ENCODE results near the gene DOCK11. TPM values are rescaled to one million over a fixed set of nuclear protein-coding genes. Genes with fewer than 3 reads are reported as not detected.

The DOCK11 gene
- total and polyA plus RNA-seq, 2 donors (not counting 1 experiment from before 2014, with no cell fraction given), result 40.1 to 85.3 TPM

GRCh38 chrX:118685393-118685792, 189.8 kb downstream of the DOCK11 start:
- Histone ChIP-seq H3K79me2 (ENCODE audit: control insufficient read depth, insufficient read depth, low read length) (no peaks in the 10 kb centered on the region), H3K9me3 (ENCODE audit: control insufficient read depth, insufficient read depth, low read depth, low read length) (no peaks in the 10 kb centered on the region), H3K4me2 (ENCODE audit: extremely low read depth, insufficient read depth, low read length) (no peak overlapping the region), H3K4me3 (replicated peaks in 1 of 4; ENCODE audit: control extremely low read depth in 1 of 4, insufficient read depth in 1 of 4, low read depth in 3 of 4, low read length in 4 of 4) (no peak overlapping the region), H3K9ac (ENCODE audit: insufficient read depth, low read length) (no peak overlapping the region), H3K27ac (ENCODE audit: insufficient read depth, low read length) (no peak overlapping the region), H3K4me1 (ENCODE audit: control insufficient read depth, extremely low read depth, insufficient read depth, low read length) (no peaks in the 10 kb centered on the region), H2AFZ (ENCODE audit: low read length) (no peak overlapping the region), H3K36me3 (ENCODE audit: control insufficient read depth, insufficient read depth, low read length) (no peaks in the 10 kb centered on the region), H4K20me1 (ENCODE audit: control insufficient read depth, extremely low read depth, insufficient read depth, low read length) (no peaks in the 10 kb centered on the region), H3K27me3 (ENCODE audit: control insufficient read depth, insufficient read depth, low read length) (no peaks in the 10 kb centered on the region)
- TF ChIP-seq CTCF (conservative IDR thresholded peaks at IDR 0.05 in 1 of 2, IDR thresholded peaks at IDR 0.05 in 1 of 2; ENCODE audit: low read depth in 1 of 2, low read length in 2 of 2), result no peak
- no peak for TF ChIP-seq EZH2 (IDR thresholded peaks at IDR 0.05; ENCODE audit: low read length, missing control alignments)
- DNase-seq (ENCODE audit: low read depth in 2 of 2), result no peak

GRCh38 chrX:118688935-118689334, 193.3 kb downstream of the DOCK11 start:
- no peak overlapping the region for H2AFZ ChIP-seq (ENCODE audit: low read length)
- no peaks in the 10 kb centered on the region for H3K79me2 ChIP-seq (ENCODE audit: control insufficient read depth, insufficient read depth, low read length)
- H4K20me1 ChIP-seq (ENCODE audit: control insufficient read depth, extremely low read depth, insufficient read depth, low read length), result no peaks in the 10 kb centered on the region
- no peaks in the 10 kb centered on the region for H3K36me3 ChIP-seq (ENCODE audit: control insufficient read depth, insufficient read depth, low read length)
- no peak overlapping the region for H3K9ac ChIP-seq (ENCODE audit: insufficient read depth, low read length)
- H3K27me3 ChIP-seq (ENCODE audit: control insufficient read depth, insufficient read depth, low read length), result no peaks in the 10 kb centered on the region
- DNase-seq (ENCODE audit: low read depth in 2 of 2), result no peak
- no peak overlapping the region for H3K27ac ChIP-seq (ENCODE audit: insufficient read depth, low read length)
- no peak overlapping the region for H3K4me2 ChIP-seq (ENCODE audit: extremely low read depth, insufficient read depth, low read length)
- no peak for TF ChIP-seq CTCF (conservative IDR thresholded peaks at IDR 0.05 in 1 of 2, IDR thresholded peaks at IDR 0.05 in 1 of 2; ENCODE audit: low read depth in 1 of 2, low read length in 2 of 2)
- TF ChIP-seq EZH2 (IDR thresholded peaks at IDR 0.05; ENCODE audit: low read length, missing control alignments), result no peak
- H3K4me3 ChIP-seq (replicated peaks in 1 of 4; ENCODE audit: control extremely low read depth in 1 of 4, insufficient read depth in 1 of 4, low read depth in 3 of 4, low read length in 4 of 4), result no peak overlapping the region
- no peaks in the 10 kb centered on the region for H3K4me1 ChIP-seq (ENCODE audit: control insufficient read depth, extremely low read depth, insufficient read depth, low read length)
- H3K9me3 ChIP-seq (ENCODE audit: control insufficient read depth, insufficient read depth, low read depth, low read length), result no peaks in the 10 kb centered on the region

- Histone ChIP-seq H3K79me2 (ENCODE audit: control insufficient read depth, insufficient read depth, low read length) (no peaks in the 10 kb centered on the region), H3K4me3 (replicated peaks in 1 of 4; ENCODE audit: control extremely low read depth in 1 of 4, insufficient read depth in 1 of 4, low read depth in 3 of 4, low read length in 4 of 4) (no peak overlapping the region), H3K4me2 (ENCODE audit: extremely low read depth, insufficient read depth, low read length) (no peak overlapping the region), H3K27ac (ENCODE audit: insufficient read depth, low read length) (no peak overlapping the region), H3K4me1 (ENCODE audit: control insufficient read depth, extremely low read depth, insufficient read depth, low read length) (no peaks in the 10 kb centered on the region), H4K20me1 (ENCODE audit: control insufficient read depth, extremely low read depth, insufficient read depth, low read length) (no peaks in the 10 kb centered on the region), H3K9ac (ENCODE audit: insufficient read depth, low read length) (no peak overlapping the region), H3K9me3 (ENCODE audit: control insufficient read depth, insufficient read depth, low read depth, low read length) (no peaks in the 10 kb centered on the region), H3K36me3 (ENCODE audit: control insufficient read depth, insufficient read depth, low read length) (no peaks in the 10 kb centered on the region), H2AFZ (ENCODE audit: low read length) (no peak overlapping the region), H3K27me3 (ENCODE audit: control insufficient read depth, insufficient read depth, low read length) (no peaks in the 10 kb centered on the region)
- DNase-seq (ENCODE audit: low read depth in 2 of 2), result no peak
- TF ChIP-seq CTCF (conservative IDR thresholded peaks at IDR 0.05 in 1 of 2, IDR thresholded peaks at IDR 0.05 in 1 of 2; ENCODE audit: low read depth in 1 of 2, low read length in 2 of 2) (no peak), EZH2 (IDR thresholded peaks at IDR 0.05; ENCODE audit: low read length, missing control alignments) (no peak)
Observed at GRCh38 chrX:118693843-118694242, 198.2 kb downstream of the DOCK11 start.

Measured in fibroblast of lung (primary cell).